ENCODE measurements around the gene SIAH3.

SIAH3 gene

DNA sequence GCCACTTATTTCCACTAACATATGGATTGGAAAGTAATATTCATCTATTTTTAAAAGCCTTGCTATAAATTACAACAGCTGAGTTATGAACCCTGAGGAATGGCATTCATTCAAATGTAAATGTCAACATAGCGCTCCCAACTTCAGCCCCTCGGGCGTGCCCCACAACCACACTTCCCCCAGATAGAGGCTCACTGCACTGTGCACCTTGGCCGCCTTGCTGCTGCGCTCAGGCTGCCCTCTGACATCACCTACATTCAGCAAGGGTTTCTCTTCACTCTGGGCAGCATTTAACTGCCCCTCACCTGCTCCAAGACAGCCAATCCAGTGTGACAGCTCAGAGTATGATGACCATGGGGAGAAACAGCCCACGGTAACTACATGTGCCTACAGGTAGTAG is 35.1 kb downstream of the SIAH3 start:
- no peak for DNase-seq

DNA sequence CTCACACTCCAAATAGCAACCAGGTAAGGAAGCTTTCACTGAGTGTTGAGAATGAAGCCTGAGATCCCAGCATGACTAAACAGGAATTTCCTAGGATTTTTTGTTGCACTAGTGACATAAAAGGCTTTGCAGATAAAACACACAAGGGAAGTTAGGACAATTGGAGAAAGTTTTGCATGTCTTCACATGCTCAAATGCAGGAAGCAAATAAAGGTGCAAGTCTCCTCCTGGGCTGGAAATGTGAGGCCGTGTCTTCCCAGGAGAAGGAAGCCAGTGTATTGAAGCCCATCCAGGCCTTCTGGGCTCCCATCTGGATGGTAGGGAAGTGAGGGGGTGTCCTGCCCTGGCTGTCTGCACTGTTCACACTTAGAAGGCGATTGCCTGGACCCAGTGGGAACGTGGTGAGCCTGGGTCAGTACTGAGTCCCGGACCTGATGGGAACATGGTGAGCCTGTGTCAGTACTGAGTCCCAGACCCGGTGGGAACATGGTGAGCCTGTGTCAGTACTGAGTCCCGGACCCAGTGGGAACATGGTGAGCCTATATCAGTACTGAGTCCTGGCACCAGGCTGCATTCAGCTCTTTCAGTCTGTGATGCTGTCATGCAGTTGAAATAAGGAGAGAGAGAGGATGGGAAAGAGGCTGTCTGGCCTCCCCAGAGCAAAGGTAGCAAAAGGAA is 38.7 kb downstream of the SIAH3 start:
- no peak for DNase-seq

DNA sequence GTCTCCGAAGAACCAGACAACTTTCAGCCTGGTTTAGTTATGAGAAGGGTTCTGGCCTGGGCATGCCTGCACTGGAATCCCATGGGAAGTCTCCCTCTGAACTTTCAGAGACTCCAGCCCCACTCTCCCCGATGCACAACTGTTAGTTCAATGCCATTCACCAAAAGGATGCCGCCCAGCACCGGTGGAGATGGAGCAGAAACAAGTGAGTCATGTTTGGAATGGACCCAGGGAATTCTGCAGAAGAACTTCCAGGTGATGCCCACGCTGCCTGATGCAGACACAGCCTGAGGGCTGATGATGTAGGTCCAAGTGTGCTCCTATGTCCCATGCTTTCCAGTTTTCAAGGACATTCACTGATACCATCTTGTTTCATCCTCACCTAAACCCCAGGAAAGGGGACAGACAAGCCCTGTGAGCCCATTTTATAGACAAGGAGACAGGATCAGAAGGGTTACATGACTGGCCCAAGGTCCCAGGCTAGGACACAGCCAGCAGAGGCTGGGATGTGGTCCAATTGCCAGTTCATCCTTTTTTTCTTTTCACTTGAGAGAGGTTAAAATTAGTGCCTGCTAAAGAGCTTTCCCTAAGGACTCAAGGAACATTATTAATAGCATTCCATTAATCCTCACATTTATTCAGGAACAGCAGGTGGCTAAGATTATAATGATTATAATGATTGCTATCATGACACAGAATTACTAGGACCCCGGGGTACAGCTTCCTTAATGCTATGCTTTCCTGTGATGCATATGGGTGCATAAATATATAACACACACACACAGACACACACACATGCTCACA is 39.5 kb downstream of the SIAH3 start:
- no peak for DNase-seq

DNA sequence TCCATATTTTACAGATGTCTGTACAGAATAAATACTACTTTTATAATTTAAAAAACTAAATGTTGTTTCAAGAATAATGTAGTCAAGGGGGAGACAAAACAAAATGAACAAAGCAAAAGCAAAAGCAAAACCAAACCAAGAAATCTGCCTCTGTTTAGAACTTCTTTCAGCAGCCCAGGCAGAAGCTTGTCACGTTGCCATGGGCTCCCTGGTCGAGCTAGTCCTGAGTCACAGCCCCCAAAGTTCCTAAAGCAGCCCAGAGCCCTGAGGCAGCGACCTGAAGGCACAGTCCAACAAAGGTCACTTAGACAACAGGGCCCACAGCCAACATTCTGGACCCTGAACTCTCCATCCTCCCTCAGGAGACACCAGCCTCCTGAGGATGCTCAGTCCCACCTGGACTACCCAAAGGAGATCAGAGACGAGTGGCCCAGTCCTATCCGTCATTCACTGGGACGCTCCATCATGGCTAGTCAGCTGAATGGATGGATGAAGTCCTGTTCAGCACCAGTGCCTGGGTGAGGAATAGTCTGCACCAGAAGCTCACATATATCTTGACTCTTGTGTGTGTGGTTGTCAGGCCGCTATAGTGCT is 41.7 kb downstream of the SIAH3 start:
- DNase-seq, result no peak

DNA sequence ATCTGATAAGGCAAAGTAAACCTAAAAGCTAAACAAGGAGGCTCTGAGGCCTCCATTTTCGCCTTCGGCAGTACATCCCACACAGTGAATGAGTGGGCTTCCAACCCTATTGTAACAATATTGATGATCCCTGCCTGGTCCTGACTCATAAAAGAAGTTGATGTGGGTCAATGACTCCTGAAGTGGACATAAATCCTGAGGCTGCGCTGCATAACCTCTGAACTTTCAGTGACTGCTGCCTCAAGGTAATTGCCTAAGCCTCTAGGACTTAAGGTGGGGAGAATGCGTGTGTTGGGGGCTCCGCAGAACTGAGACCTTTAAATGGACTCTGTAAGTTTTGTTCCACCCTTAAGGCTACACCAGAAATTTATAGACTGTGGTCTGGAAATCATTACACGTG is 42.6 kb downstream of the SIAH3 start:
- DNase-seq, result no peak

DNA sequence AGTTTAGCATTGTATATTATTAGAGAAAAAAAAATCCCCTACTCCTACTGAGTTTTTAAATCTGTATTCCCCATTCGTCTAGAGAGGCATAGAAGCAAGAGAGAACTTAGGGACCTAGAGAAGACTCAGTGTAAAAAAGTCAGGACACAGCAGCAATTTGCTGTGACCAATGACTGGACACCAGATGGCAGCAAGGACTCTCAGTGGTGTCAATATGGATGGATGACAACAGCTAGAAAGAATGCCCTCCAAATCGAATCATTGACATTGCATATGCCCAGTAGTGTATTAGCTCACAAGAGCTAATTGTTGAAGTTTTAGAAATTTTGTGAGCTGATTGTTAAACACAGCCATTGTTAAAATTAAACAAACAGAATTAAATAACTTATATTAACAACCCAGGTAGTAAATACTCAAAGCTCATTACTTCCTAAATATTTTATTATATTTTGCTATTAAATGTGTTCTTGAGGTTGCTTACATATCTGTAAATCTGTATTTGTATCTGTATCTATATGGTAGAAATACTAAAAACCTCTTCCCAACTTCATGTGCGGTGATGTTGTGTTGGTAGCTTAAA is 43.9 kb downstream of the SIAH3 start:
- peak; percentile 33 for DNase-seq

DNA sequence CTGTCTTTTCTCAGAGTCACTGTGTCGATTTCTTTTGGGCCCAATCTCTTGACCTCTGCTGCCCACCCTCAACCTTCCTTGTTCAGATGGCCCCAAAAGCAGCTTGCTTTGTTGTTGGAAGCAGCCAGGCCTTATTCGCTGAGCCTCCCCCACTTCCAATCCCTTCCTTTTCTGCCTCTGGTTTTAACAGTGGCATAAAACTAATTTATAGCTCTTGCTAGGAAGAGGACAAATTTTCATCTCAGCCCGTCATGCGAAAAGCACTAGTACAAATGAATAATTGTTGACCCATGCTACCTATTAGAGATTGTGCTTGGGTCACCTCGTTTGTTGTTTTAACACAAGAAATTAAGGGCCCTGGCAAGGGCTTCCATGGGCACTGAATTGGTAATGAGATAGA is 51.1 kb downstream of the SIAH3 start:
- no peak for DNase-seq

DNA sequence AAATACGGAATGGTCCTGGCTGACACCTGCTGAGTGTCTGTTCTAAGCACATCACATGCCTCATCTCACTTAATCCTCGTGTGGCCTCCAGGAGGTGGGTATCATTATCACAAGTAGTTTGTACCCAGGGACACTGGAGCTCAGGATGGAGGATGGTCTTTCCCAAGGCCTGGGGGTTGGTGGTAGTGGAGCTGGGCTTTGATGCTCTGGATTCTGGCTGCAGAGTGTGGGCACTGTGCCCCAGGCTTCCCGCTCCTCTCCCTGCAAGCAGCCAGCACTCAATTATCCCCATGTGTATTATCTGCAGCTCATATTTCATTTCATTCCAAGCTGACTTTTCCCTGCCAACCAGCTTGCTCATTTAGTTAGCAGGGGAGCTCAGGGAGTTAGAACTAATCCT is 52.1 kb downstream of the SIAH3 start:
- DNase-seq, result no peak

DNA sequence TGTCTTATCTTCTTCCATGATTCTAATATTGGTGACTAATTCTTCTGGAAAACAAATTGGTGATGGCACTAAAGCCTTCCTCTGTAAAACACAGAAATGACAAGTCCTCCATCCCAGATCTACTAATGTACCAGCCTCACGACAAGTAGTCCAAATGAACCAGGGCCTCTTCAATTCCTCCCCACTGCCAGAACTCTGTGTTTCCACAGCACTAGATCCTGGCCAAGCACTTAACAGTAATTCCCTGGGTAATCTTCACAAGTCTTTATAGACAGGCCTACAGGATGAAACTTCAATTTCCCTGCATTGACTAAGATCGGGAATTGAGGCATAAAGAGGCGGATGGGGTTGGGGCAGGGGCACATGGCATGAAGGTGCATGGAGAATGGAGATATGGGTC is 52.7 kb downstream of the SIAH3 start:
- DNase-seq, result no peak

DNA sequence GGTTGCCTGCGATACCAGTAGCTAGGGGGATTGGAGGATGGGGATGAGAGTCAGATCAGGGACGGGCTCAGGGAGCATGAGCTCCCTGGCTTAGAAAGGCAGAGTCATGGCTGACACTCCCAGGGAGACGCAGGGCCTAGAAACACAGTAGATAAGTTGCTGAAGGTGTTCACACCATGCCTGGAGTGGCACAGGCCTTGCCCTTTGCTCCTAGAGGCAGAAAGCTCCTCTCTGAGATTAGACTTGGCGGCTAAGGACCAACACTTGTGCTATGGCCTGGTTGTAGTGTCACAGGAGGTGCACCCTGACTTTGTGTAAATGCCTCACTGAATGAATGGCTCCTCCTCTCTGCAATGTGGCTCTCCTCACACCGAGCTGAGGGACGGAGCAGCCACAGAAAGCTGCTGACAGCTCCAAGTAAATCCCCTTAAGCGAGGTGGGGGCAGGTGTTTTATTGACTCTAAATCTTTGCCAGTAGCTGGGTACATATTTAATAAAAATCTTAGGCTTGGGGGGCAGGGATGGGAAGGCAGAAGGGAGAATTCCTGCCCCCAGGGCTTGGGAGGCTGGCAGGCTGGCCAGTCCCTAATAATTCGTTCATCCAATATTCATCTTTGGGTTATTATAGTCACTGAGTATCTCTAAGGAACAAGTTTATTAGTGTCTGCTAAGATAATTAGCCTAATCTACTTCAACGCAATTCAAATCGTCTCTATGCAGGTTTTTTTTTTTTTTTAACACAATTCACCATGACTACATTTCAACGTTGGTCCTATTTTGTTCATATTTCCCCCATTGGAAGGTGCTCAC is 54.9 kb downstream of the SIAH3 start:
- DNase-seq, result no peak

DNA sequence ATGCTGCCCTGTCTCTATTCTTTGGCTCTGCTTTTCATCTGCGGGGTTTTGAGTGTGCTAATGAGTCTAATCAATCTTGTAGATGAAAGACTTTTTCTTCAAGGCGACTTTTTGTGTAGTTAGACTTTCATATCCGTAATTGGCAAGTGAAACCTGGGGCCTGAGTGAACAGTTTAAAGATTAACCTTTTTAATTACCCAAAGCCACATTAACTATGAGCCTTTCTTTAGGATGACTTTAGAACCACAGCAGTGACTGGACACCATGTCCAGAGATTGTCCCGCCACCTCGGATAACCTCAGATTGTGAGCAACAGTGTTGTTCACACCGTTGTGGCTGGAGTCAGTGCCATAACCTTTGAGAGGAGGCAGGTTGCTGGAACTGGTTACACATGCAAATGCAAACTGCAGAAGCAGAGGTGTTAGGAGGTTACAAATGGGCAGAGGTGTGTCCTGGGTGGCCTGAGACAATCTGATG is 58.7 kb downstream of the SIAH3 start:
- no peak for DNase-seq

DNA sequence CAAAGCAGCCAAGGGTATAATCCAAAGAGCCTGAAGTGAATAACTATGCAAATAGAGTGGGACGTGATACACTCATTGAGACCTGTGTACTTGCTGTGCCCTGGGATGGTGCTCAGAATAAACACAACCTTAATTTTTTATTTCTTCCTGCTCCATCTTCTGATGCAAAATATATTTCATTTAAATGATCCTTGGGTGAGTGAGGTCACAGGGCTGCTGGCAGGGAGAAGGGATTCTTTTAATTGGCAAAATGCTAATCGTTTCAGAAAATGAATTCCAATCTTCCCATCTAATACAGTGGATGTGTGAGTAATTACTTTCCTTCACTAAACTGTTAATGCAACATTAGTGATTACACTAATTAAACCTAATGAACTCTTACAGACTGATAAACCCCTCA is 63.5 kb downstream of the SIAH3 start:
- no peak for DNase-seq

DNA sequence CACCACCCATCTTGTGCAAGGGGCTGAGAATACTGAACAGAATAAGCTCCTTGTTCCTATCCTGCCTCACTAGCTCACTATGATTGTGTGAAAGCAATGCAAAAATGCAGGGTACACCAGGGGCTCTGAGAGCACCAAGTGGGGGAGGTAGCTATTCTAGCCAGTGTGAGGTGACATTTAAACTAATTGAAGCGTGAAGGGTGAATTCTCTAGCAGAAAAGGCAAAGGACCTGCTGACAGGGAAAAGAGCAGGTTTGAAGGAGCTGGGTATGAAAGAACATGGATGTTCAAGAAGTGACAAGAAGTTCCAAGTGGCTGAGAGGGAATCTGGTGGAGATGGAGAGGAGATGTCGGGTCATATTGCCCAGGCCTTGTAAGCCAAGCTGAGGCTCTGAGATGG is 64.2 kb downstream of the SIAH3 start:
- no peak for DNase-seq

DNA sequence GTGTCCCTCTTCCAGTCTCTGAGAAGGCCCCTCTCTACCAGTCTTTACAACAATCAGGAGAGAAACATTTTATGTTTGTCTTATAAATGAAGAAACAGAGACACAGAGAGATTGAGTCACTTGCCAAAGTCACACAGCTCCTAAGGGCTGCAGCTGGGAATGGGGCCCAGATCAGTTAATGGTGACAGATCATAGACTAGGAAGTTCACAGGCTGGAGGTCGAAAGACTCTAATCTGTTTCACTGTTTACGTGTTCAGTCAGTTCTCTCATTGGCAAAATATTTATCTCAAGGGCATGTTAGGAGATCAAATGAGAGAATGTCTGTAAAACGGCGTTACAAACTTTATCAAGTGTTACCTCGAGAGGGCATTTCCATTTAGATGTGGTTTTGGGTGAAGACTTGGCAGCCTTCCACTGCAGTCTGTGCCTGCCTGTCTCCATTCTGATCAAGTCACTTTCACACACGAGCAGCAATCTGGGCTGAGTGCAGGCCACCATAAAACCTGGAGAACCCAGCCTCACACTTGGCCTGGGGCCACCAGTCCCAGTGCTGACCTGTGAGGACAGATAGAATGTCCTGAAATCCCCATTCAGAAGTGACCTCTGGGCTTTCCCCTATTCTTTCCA is 65.1 kb downstream of the SIAH3 start:
- no peak for DNase-seq

DNA sequence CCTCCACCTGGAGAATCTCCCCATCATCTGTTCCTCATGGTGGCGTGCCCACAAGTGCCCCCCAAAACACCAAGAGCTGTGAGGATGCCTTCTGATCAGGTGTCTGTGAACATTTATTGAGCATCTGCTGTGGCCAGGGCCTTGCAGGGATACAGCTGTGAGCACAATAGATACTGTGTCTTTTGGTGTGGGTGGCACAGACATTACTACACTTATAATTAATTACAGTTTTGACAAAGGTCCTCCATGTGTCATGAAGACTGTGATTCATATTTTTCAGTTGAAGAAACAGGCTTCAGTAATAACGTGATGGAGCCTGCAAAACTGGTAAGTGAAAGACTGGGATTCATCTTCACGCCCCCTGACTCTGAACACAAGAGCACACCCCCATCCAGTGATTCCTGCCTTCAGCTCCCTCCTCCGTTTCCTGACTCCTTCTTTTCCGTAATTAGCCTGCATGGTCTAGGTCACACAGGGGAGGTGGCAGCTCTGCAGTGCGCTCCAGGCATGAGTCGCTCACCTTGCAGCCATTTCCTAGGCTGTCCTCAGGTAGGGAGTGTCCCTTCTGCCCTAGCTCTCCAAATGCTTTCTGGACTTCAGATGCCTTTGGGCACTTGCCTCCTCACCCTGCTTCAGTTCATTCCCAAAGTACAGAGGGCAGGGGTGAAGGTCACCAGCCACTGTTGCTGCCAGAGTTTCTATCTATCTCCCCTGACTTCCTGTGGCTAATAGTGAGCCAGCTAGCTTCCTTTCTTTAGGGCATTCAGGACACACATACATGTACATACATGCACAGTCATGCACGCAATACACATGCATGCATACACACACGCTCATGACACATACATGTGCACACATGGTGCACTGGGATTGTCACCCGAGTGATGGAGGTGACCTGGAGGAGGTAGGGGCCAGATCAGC is 66.5 kb downstream of the SIAH3 start:
- DNase-seq, result no peak

DNA sequence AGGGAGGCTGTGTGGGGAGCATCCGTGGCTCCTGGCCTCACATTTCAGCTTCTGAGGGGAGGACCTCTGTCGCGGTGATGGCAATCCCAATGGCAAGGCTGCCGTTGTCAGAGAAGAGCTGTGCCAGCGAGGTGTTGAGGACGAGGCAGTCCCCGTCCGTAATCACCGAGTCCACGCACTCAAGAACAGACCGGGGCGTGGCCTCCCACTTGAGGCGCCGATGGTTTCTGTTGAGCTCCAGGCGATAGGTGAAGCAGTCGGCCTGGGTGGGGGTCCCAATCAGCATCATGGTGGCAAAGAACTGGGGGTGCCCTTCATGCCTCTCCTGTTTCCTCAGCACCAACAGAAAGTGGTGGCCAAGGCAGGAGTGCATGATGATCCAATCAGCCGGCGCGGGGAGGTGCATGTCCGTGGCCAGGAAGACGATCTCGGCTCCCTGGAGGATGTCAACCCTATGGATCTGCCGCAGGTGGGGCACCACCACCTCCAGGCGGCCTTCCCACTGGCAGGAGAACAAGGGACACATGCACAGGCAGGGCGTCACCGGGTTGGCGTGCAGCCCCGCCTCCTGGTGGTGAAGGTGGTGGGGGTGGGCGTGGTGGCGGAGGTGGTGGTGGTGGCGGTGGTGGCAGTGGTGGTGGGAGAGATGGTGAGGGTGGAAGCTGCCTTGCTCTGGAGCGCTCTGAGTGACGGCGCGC is 68.1 kb downstream of the SIAH3 start:
- no peak for DNase-seq

DNA sequence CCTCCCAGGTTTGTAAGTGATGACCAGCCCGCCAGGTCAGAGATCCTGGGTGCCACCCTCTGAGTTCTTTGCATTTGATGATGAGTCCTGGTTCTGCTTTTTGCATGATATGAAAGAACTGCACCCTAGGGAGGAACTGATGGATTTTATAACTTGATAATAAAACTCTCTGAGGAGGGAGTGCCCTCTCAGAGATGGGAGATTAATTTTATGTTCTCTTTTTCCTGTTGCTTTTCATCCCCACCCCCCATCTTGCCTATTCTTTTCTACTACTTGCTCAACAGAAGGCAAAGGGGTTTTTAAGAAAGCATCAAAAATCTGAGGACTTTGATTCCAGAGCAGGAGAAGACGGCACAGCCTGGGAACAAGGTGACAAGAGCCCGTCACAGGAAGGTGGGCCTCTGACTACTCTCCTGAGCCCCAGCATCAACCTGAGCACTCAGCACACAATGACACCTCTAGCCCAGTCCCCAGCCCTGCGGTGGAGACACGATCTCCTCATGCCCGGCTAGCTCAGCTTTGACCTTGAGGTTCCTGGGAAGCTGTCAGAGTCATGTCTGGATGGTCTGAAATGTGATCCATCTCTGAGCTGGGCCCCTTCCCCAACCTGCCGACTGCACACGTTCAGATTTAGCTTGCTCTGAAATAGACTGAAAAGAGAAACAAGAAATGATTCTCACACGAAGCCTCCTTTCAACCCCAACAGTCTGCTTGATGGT is 69.1 kb downstream of the SIAH3 start:
- no peak for DNase-seq

DNA sequence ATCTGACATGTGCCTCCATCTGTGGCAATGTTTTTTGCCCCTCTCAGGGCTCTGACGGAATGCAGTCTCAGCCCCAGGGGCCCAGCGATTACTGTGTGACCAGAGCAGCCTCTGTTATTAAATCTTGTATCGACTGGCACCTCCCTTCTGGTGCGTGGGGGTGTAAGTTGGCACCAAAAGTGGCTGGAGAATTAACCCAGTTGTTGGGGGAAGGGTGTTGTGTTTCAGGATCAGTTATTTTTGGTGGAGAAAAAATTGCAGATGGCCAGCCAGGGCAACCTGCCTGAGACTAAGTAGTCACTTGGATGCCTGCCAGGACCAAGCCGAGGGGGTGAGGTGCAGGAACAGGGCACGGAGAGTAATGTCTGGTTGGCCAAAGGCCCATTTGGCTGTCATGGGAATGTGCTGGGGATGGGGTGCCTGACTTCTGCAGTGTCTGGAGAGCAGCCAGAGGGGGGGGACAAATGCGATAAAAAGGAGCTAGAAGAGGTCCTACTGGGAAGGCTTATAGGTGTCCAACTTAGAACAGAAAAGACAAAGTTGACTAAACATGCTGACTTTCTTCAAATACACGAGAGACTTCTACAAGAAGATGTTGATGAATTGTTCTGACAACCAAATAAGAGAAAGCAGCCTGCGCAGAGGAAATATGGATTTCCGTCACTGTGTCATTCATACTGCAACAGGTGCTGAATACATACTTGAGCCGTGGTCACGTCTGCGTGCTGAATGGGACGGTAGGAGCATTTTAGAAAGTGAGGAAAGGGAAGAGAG is 69.8 kb downstream of the SIAH3 start:
- DNase-seq, result no peak

DNA sequence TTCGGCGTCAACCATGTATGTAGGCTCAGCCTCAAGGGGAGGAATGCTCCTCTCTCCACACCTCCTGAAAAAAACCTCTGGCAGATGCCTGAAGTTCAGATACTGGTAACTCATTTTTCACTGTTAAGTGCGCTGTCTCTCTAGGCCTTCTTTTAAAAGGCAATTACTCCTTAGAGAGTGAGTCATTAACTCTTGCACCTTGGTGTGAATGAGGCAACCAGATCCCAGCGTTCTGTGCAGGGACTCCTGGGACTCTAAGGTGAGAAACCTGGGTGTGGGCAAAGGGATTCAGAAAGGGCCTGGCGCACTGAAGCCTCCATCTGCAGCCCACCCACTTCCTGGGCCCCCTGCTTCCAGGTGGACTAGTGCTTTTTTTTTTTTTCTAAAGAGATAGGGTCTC is 71.7 kb downstream of the SIAH3 start:
- no peak for DNase-seq

Measured in CD4-positive, alpha-beta T cell treated with Interleukin-10 for 1 hour (primary cell).